ENCODE data around the gene CD200R1L.

DNA sequence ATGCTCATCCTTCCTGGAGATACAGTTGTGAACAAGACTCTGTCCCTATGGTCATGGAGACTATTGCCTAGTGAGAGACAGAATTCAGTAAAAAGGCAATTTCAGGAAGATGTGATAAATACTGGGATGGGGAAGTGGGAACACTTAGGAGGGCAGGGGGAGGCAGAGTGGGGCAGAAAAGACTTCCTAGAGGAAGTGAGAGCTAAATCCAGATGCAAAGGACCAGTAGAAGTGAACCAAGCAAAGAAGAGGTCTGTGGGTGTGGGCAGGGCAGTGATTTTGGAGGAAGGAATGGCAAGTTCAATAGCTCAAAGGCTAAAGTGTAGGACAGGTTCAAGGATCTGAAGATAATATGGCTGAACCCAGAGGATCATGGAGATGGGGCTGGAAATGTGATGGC, 68.9 kb downstream of the CD200R1L start:
- TF ChIP-seq, protein P1, sequence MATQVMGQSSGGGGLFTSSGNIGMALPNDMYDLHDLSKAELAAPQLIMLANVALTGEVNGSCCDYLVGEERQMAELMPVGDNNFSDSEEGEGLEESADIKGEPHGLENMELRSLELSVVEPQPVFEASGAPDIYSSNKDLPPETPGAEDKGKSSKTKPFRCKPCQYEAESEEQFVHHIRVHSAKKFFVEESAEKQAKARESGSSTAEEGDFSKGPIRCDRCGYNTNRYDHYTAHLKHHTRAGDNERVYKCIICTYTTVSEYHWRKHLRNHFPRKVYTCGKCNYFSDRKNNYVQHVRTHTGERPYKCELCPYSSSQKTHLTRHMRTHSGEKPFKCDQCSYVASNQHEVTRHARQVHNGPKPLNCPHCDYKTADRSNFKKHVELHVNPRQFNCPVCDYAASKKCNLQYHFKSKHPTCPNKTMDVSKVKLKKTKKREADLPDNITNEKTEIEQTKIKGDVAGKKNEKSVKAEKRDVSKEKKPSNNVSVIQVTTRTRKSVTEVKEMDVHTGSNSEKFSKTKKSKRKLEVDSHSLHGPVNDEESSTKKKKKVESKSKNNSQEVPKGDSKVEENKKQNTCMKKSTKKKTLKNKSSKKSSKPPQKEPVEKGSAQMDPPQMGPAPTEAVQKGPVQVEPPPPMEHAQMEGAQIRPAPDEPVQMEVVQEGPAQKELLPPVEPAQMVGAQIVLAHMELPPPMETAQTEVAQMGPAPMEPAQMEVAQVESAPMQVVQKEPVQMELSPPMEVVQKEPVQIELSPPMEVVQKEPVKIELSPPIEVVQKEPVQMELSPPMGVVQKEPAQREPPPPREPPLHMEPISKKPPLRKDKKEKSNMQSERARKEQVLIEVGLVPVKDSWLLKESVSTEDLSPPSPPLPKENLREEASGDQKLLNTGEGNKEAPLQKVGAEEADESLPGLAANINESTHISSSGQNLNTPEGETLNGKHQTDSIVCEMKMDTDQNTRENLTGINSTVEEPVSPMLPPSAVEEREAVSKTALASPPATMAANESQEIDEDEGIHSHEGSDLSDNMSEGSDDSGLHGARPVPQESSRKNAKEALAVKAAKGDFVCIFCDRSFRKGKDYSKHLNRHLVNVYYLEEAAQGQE (IDR thresholded peaks at IDR 0.05; ENCODE audit: insufficient read depth in 1 of 2, low read depth in 2 of 2, low read length in 1 of 2): no peak
- TF ChIP-seq, protein P2, sequence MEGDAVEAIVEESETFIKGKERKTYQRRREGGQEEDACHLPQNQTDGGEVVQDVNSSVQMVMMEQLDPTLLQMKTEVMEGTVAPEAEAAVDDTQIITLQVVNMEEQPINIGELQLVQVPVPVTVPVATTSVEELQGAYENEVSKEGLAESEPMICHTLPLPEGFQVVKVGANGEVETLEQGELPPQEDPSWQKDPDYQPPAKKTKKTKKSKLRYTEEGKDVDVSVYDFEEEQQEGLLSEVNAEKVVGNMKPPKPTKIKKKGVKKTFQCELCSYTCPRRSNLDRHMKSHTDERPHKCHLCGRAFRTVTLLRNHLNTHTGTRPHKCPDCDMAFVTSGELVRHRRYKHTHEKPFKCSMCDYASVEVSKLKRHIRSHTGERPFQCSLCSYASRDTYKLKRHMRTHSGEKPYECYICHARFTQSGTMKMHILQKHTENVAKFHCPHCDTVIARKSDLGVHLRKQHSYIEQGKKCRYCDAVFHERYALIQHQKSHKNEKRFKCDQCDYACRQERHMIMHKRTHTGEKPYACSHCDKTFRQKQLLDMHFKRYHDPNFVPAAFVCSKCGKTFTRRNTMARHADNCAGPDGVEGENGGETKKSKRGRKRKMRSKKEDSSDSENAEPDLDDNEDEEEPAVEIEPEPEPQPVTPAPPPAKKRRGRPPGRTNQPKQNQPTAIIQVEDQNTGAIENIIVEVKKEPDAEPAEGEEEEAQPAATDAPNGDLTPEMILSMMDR (IDR thresholded peaks at IDR 0.05): no peak
- TF ChIP-seq POLR2AphosphoS5 (IDR thresholded peaks at IDR 0.05; ENCODE audit: low read depth, low read length): no peak
- no peak for TF ChIP-seq TCF7L2 (IDR thresholded peaks at IDR 0.05; ENCODE audit: low read depth, low read length)
- no peak for TF ChIP-seq SIN3A (IDR thresholded peaks at IDR 0.05; ENCODE audit: borderline replicate concordance, insufficient read depth, low read depth, low read length)

Measured in Panc1 (cell line).